Keratinocyte (primary cell): ENCODE measurements around the gene CTDSP1. TPM values are rescaled to one million over a fixed set of nuclear protein-coding genes. Genes with fewer than 3 reads are reported as not detected.

Experiments
- DNase-seq: peaks from one replicate; pipeline ENCODE4 v3.0.0-alpha.2; 2011; ENCODE audit warnings: low read depth, missing footprints, low spot score
- FAIRE-seq: peaks from 2 replicates; lab custom pipeline; 2011; peaks lifted over from hg19 to GRCh38; lab: Jason Lieb, UNC
- H2AFZ ChIP-seq: 2 replicates; pipeline ENCODE4 v1.6.0; 2012; ENCODE audit warnings: low read length, control low read depth, inconsistent platforms; ENCODE audit not compliant: control insufficient read depth
- H3K27ac ChIP-seq: 2 replicates; pipeline ENCODE4 v1.5.1; 2011; ENCODE audit warnings: low read length; ENCODE audit not compliant: control insufficient read depth, insufficient read depth
- H3K27me3 ChIP-seq: 3 replicates; pipeline ENCODE4 v1.6.0; 2011; ENCODE audit warnings: low read length; ENCODE audit not compliant: control insufficient read depth, insufficient read depth; ENCODE audit errors: extremely low read depth
- H3K36me3 ChIP-seq, 2 experiments: 2 replicates in 1 of 2; 3 replicates in 1 of 2; pipeline ENCODE4 v1.5.1; 2011; ENCODE audit warnings: low read length in 2 of 2, mild to moderate bottlenecking in 1 of 2; ENCODE audit not compliant: control insufficient read depth in 2 of 2, insufficient read depth in 2 of 2; ENCODE audit errors: extremely low read depth in 1 of 2
- H3K4me1 ChIP-seq: 3 replicates; pipeline ENCODE4 v1.5.1; 2011; ENCODE audit warnings: low read length; ENCODE audit not compliant: control insufficient read depth, insufficient read depth; ENCODE audit errors: extremely low read depth
- H3K4me2 ChIP-seq: 3 replicates; pipeline ENCODE4 v1.6.0; 2011; ENCODE audit warnings: low read depth, low read length; ENCODE audit not compliant: control insufficient read depth, insufficient read depth; ENCODE audit errors: extremely low read depth
- H3K4me3 ChIP-seq, 3 experiments: fragments of 200-600 bp in 1 of 3; sonication (generic) in 1 of 3; 2 replicates in 2 of 3; 3 replicates in 1 of 3; pipeline ENCODE4 v1.5.1; 2011 to 2016; ENCODE audit warnings: low read length in 3 of 3, mild to moderate bottlenecking in 3 of 3, control low read depth in 2 of 3, inconsistent platforms in 1 of 3, low read depth in 1 of 3, mixed read lengths in 1 of 3, mixed run types in 1 of 3, moderate library complexity in 1 of 3; ENCODE audit not compliant: control insufficient read depth in 2 of 3, insufficient read depth in 2 of 3; ENCODE audit errors: extremely low read depth in 1 of 3
- H3K79me2 ChIP-seq: 2 replicates; pipeline ENCODE4 v1.6.0; 2012; ENCODE audit warnings: low read length; ENCODE audit not compliant: control insufficient read depth, insufficient read depth
- H3K9ac ChIP-seq: 3 replicates; pipeline ENCODE4 v1.6.0; 2011; ENCODE audit warnings: low read length; ENCODE audit not compliant: control insufficient read depth, insufficient read depth; ENCODE audit errors: extremely low read depth
- H3K9me1 ChIP-seq: 3 replicates; pipeline ENCODE4 v1.6.0; 2011; ENCODE audit warnings: low read length; ENCODE audit not compliant: control insufficient read depth, insufficient read depth; ENCODE audit errors: extremely low read depth
- H3K9me3 ChIP-seq: 2 replicates; pipeline ENCODE4 v1.5.1; 2012; ENCODE audit warnings: low read depth, low read length; ENCODE audit not compliant: control insufficient read depth
- H4K20me1 ChIP-seq: 3 replicates; pipeline ENCODE4 v1.6.0; 2011; ENCODE audit warnings: low read length; ENCODE audit not compliant: control insufficient read depth, insufficient read depth; ENCODE audit errors: extremely low read depth
- CTCF ChIP-seq, 3 experiments: IDR thresholded peaks in 1 of 3; conservative IDR thresholded peaks in 1 of 3; optimal IDR thresholded peaks in 1 of 3; 2 replicates in 2 of 3; 3 replicates in 1 of 3; pipeline versions ENCODE3 to v1.5.1; 2011; ENCODE audit warnings: low read length in 3 of 3, mild to moderate bottlenecking in 3 of 3, moderate library complexity in 2 of 3, control low read depth in 1 of 3, inconsistent platforms in 1 of 3; ENCODE audit not compliant: insufficient read depth in 2 of 3; ENCODE audit errors: extremely low read depth in 1 of 3
- EZH2 ChIP-seq: IDR thresholded peaks from one replicate; pipeline ENCODE4 v1.6.1; 2012; ENCODE audit warnings: inconsistent platforms, mild to moderate bottlenecking, low read length, moderate library complexity
- dilution Hi-C: fragments of 300-500 bp; cut with MboI; formaldehyde crosslinking; loops from one replicate; pipeline ENCODE4 v1.7.0; 2020; ENCODE audit warnings: low sequenced_read_pairs; ENCODE audit not compliant: extremely low pct_ligation_motif_present
- polyA plus RNA-seq, 5 experiments: library from polyadenylated mRNA; depleted of rRNA in 3 of 5; stranded (reverse) in 3 of 5; stranded (forward) in 1 of 5; unstranded in 1 of 5; fragments of >200 nt; gene quantifications; 1 replicate in 1 of 5; 2 replicates in 3 of 5; 3 replicates in 1 of 5; pipeline versions ENCODE4 v1.2.1 to v1.2.3, GENCODE V29; 2011 to 2012; ENCODE audit warnings: missing spikeins in 2 of 5, low read depth in 1 of 5, low replicate concordance in 1 of 5

CTDSP1 gene
- polyA plus RNA-seq, 1 donor (not counting 4 experiments of a cell fraction or from before 2014, with no cell fraction given) = 38.7 TPM

DNA sequence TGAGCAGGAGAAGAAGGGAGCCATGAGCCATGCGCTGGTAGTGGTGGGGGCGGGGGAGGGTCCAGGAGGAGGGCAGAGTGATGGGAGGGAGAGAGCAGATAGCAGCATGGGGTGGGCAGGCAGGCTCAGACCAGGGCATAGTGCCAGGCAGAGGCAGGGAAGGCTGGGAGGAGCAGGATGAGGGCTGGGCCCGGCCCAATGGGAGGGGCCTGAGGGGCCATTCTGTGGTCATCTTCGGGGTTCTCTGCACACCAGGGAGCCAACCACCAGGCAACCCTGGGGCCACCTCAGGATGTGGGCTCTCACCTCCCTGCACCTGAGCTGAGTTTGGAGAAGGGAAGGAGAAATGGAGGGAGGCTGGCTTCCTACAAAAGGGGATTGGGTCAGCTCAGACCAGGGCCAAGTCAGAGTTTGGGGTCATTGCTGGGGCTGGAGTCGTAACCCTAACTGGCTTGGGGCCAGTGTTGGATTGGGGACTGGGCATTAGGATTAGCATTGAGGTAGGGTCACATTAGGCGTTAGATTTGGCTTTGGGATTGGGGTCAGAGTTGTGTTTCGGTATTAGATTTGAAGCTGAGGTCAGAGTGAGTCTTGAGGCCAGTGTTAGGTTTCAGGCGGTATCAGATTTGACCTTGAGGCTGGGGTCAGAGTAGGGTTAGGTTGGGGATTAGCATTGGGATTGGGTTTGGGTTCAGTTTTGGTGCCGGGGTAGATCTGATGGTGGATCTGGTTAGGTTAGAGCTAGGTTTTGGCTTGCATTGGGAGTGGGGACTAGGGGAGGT lies 30.4 kb downstream of the CTDSP1 start:
- H3K4me1 ChIP-seq = no peaks in the 10 kb centered on the region
- peaks cover 7% of the 10 kb centered on the region for H3K27me3 ChIP-seq
- H2AFZ ChIP-seq = no peak overlapping the region
- no peaks in the 10 kb centered on the region for H3K9me3 ChIP-seq
- DNase-seq (no peak), FAIRE-seq (no peak)
- H3K27ac ChIP-seq = no peak overlapping the region
- no peaks in the 10 kb centered on the region for H3K36me3 ChIP-seq
- no peak overlapping the region for H3K4me2 ChIP-seq
- H3K9me1 ChIP-seq = no peaks in the 10 kb centered on the region
- TF ChIP-seq CTCF (optimal IDR thresholded peaks at IDR 0.05 in 1 of 3, IDR thresholded peaks at IDR 0.05 in 1 of 3, conservative IDR thresholded peaks at IDR 0.05 in 1 of 3; ENCODE audit: extremely low read depth in 1 of 3, insufficient read depth in 2 of 3, low read length in 3 of 3) (no peak), EZH2 (no peak)
- no peak overlapping the region for H3K4me3 ChIP-seq
- dilution Hi-C loops = no loop called here
- H4K20me1 ChIP-seq = no peaks in the 10 kb centered on the region
- H3K9ac ChIP-seq = no peak overlapping the region
- H3K79me2 ChIP-seq = no peaks in the 10 kb centered on the region

DNA sequence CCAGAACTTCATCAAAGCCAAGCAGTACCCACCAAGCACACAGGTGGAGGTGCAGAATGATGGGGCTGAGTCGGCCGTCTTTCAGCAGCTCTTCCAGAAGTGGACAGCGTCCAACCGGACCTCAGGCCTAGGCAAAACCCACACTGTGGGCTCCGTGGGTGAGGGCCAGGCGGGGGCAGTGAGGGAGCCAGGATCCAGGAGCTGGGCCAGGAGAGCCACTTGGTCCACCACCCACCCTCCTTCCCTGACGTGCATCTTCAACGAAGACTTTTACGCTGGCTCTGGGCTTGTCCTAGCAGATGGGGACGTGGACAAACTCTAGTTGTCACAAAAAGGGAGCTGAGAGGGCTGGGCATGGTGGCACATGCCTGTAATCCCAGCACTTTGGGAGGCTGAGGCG lies 31.1 kb downstream of the CTDSP1 start:
- Histone ChIP-seq H3K4me1 (no peaks in the 10 kb centered on the region), H3K27me3 (peaks cover 7% of the 10 kb centered on the region), H3K9me1 (no peaks in the 10 kb centered on the region), H3K9ac (no peak overlapping the region), H2AFZ (no peak overlapping the region), H3K4me2 (no peak overlapping the region), H3K36me3 (no peaks in the 10 kb centered on the region), H3K4me3 (no peak overlapping the region), H3K9me3 (no peaks in the 10 kb centered on the region), H4K20me1 (no peaks in the 10 kb centered on the region), H3K79me2 (no peaks in the 10 kb centered on the region), H3K27ac (no peak overlapping the region)
- FAIRE-seq (no peak), DNase-seq (no peak)
- dilution Hi-C loops = no loop called here
- TF ChIP-seq CTCF (optimal IDR thresholded peaks at IDR 0.05 in 1 of 3, IDR thresholded peaks at IDR 0.05 in 1 of 3, conservative IDR thresholded peaks at IDR 0.05 in 1 of 3; ENCODE audit: extremely low read depth in 1 of 3, insufficient read depth in 2 of 3, low read length in 3 of 3) = no peak
- no peak for TF ChIP-seq EZH2
